ENCODE data around the gene GRM2. TPM values are rescaled to one million over a fixed set of nuclear protein-coding genes. Genes with fewer than 3 reads are reported as not detected.

The GRM2 gene
- total RNA-seq, 1 experiment from 2014 or later, result 0.07 TPM

DNA sequence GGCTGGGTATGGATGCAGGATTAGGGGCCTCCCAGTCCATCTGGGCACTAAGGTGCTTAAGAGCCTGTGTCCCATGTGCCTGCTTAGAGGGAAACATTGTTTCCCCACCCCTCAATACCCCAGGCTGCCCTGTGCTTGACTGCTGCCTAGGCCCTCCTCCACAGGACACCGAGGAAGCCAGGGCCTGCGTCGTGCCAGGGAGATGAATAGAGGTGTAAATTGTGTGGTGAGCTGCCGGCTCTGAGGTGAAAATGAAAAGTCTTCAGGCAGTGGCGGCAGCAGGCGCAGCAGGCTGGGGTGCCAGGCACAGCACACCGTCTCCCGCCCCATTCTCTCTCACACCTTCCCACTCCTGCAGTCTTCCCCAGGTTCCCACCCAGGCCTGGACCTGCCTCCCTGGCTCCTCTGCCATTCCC is 13.9 kb upstream of the GRM2 start:
- no peak for TF ChIP-seq EZH2phosphoT487 (IDR thresholded peaks at IDR 0.05; ENCODE audit: borderline replicate concordance, low read length)
- TF ChIP-seq, protein P1, sequence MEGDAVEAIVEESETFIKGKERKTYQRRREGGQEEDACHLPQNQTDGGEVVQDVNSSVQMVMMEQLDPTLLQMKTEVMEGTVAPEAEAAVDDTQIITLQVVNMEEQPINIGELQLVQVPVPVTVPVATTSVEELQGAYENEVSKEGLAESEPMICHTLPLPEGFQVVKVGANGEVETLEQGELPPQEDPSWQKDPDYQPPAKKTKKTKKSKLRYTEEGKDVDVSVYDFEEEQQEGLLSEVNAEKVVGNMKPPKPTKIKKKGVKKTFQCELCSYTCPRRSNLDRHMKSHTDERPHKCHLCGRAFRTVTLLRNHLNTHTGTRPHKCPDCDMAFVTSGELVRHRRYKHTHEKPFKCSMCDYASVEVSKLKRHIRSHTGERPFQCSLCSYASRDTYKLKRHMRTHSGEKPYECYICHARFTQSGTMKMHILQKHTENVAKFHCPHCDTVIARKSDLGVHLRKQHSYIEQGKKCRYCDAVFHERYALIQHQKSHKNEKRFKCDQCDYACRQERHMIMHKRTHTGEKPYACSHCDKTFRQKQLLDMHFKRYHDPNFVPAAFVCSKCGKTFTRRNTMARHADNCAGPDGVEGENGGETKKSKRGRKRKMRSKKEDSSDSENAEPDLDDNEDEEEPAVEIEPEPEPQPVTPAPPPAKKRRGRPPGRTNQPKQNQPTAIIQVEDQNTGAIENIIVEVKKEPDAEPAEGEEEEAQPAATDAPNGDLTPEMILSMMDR (conservative IDR thresholded peaks at IDR 0.05; ENCODE audit: low read depth, low read length), result no peak
- no peak for TF ChIP-seq EZH2 (IDR thresholded peaks at IDR 0.05; ENCODE audit: low read length, unreplicated experiment)
- no peak overlapping the region for H3K9ac ChIP-seq (ENCODE audit: low read length)
- no peaks in the 10 kb centered on the region for H3K9me2 ChIP-seq (replicated peaks; ENCODE audit: low read length)
- H4K20me1 ChIP-seq (ENCODE audit: low read length), result no peaks in the 10 kb centered on the region
- no peak for ATAC-seq
- DNase-seq, result no peak
- intact Hi-C loops (cut with micrococcal nuclease), result no loop called here
- ChIA-PET POLR2A (ENCODE audit: unreplicated experiment) (no interaction called here), CTCF (no interaction called here)
- no peak overlapping the region for H3K4me3 ChIP-seq (ENCODE audit: low read length)
- BruUV-seq (replicated peaks), result no TSS peak
- no peaks in the 10 kb centered on the region; the same call in 1 of the 2 replicates for H3K36me3 ChIP-seq (ENCODE audit: low read depth, low read length)
- no peaks in the 10 kb centered on the region for H3K9me3 ChIP-seq (ENCODE audit: low read length)
- peaks cover 3% of the 10 kb centered on the region; the same call in 1 of the 2 replicates for H3K4me1 ChIP-seq (ENCODE audit: insufficient read depth, low read length)
- H3F3A ChIP-seq (ENCODE audit: low read length, unreplicated experiment), result no peaks in the 10 kb centered on the region
- H3K79me2 ChIP-seq (ENCODE audit: low read length), result no peaks in the 10 kb centered on the region
- H3K27me3 ChIP-seq (ENCODE audit: low read length), result no peaks in the 10 kb centered on the region
- no peak overlapping the region for H3K27ac ChIP-seq (ENCODE audit: low read length)
- H2AFZ ChIP-seq (ENCODE audit: low read length), result no peak overlapping the region
- no peak overlapping the region for H3K4me2 ChIP-seq (ENCODE audit: low read length)

DNA sequence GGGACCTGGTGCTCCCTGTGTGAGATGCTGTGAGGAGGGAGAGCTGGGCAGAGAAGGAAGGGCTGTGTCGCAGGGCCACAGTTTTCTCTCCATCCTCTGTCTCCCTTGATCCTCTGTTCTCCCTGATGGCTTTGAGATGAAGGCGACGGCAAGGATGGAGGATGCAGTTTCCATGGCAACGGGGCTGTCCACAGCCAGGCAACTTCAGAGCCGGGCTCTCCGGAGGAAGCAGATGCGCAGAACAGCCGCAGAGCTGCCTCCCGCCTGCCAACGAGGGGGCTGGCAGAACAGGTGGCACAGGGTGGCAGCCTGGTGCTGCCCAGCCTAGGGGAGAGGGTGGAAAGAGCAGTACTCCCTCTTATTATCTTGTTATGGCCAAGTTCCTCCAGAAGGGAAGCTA is 9.9 kb upstream of the GRM2 start:
- intact Hi-C loops (cut with micrococcal nuclease), result no loop called here
- DNase-seq (no peak), ATAC-seq (no peak)
- no peaks in the 10 kb centered on the region for H3K9me3 ChIP-seq (ENCODE audit: low read length)
- TF ChIP-seq EZH2phosphoT487 (IDR thresholded peaks at IDR 0.05; ENCODE audit: borderline replicate concordance, low read length) (no peak), EZH2 (IDR thresholded peaks at IDR 0.05; ENCODE audit: low read length, unreplicated experiment) (no peak)
- TF ChIP-seq, protein P1 (conservative IDR thresholded peaks at IDR 0.05; ENCODE audit: low read depth, low read length), result no peak
- no peaks in the 10 kb centered on the region for H3K9me2 ChIP-seq (replicated peaks; ENCODE audit: low read length)
- ChIA-PET CTCF (no interaction called here), POLR2A (ENCODE audit: unreplicated experiment) (no interaction called here)
- BruUV-seq (replicated peaks), result no TSS peak
- H4K20me1 ChIP-seq (ENCODE audit: low read length), result no peaks in the 10 kb centered on the region
- no peaks in the 10 kb centered on the region for H3K79me2 ChIP-seq (ENCODE audit: low read length)
- no peaks in the 10 kb centered on the region for H3F3A ChIP-seq (ENCODE audit: low read length, unreplicated experiment)
- no peak overlapping the region for H3K4me3 ChIP-seq (ENCODE audit: low read length)
- no peaks in the 10 kb centered on the region; the same call in 1 of the 2 replicates for H3K36me3 ChIP-seq (ENCODE audit: low read depth, low read length)
- H3K27ac ChIP-seq (ENCODE audit: low read length), result no peak overlapping the region
- no peaks in the 10 kb centered on the region for H3K4me1 ChIP-seq (ENCODE audit: insufficient read depth, low read length)
- no peak overlapping the region for H3K9ac ChIP-seq (ENCODE audit: low read length)
- H2AFZ ChIP-seq (ENCODE audit: low read length), result no peak overlapping the region
- no peaks in the 10 kb centered on the region for H3K27me3 ChIP-seq (ENCODE audit: low read length)
- H3K4me2 ChIP-seq (ENCODE audit: low read length), result no peak overlapping the region

DNA sequence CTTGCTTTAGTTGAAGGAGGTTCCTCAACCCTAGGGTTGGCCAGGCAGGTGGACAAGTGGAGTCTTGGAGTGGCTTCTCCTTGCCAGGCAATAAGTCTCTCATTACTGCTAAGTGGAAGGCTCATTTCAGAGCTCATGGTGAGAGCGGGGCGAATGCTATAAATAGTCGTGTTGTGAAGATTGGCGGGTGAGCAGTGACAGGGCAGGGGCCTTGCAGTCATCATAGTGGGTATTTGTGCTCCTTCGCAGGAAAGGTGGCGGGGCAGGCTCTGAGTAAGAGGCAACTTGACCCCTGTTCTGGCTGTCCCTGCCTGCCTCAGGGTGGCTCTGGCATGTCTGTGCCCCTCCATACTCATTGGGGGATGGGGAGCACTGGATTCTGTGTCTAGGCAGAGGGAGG is 8.7 kb upstream of the GRM2 start:
- no peaks in the 10 kb centered on the region for H3K4me1 ChIP-seq (ENCODE audit: insufficient read depth, low read length)

More for the DNA sequence above, 8.7 kb upstream of the GRM2 start:
- Histone ChIP-seq H3F3A (ENCODE audit: low read length, unreplicated experiment) (no peaks in the 10 kb centered on the region), H3K4me3 (ENCODE audit: low read length) (no peak overlapping the region), H3K4me2 (ENCODE audit: low read length) (no peak overlapping the region), H3K27me3 (ENCODE audit: low read length) (no peaks in the 10 kb centered on the region), H3K27ac (ENCODE audit: low read length) (no peak overlapping the region), H3K9ac (ENCODE audit: low read length) (no peak overlapping the region), H3K9me2 (replicated peaks; ENCODE audit: low read length) (no peaks in the 10 kb centered on the region), H2AFZ (ENCODE audit: low read length) (no peak overlapping the region), H3K36me3 (ENCODE audit: low read depth, low read length) (no peaks in the 10 kb centered on the region; the same call in 1 of the 2 replicates), H3K79me2 (ENCODE audit: low read length) (no peaks in the 10 kb centered on the region), H3K9me3 (ENCODE audit: low read length) (no peaks in the 10 kb centered on the region), H4K20me1 (ENCODE audit: low read length) (no peaks in the 10 kb centered on the region)
- BruUV-seq (replicated peaks), result no TSS peak
- intact Hi-C loops (cut with micrococcal nuclease), result no loop called here
- TF ChIP-seq EZH2phosphoT487 (IDR thresholded peaks at IDR 0.05; ENCODE audit: borderline replicate concordance, low read length), result no peak
- TF ChIP-seq EZH2 (IDR thresholded peaks at IDR 0.05; ENCODE audit: low read length, unreplicated experiment), result no peak
- TF ChIP-seq, protein P1 (conservative IDR thresholded peaks at IDR 0.05; ENCODE audit: low read depth, low read length), result no peak
- DNase-seq (no peak), ATAC-seq (no peak)
- ChIA-PET CTCF (no interaction called here), POLR2A (ENCODE audit: unreplicated experiment) (no interaction called here)

Data from PC-3 (cell line).